Esophagus muscularis mucosa (tissue), 3 donors: ENCODE measurements around the gene SPCS3.

Experiments used
- POLR2A ChIP-seq: fragments of 450-650 bp; IDR thresholded peaks from one replicate; pipeline ENCODE4 v1.6.1; 2017; ENCODE audit warnings: antibody characterized with exemption, moderate library complexity, mild to moderate bottlenecking, low read depth
- POLR2AphosphoS5 ChIP-seq, 2 donors: sonication (generic); formaldehyde crosslinking; IDR thresholded peaks; one replicate each; pipeline ENCODE4 v1.6.1; 2017; ENCODE audit warnings: antibody characterized with exemption in 2 of 2
- TF ChIP-seq, protein P1 (sequence below), 3 experiments: fragments of 200-600 bp in 2 of 3; fragments of 450-650 bp in 1 of 3; sonication (generic) in 2 of 3; IDR thresholded peaks; one replicate each; pipeline ENCODE4 v1.5.1; 2017 to 2019; ENCODE audit warnings: antibody characterized with exemption in 3 of 3, mild to moderate bottlenecking in 2 of 3, moderate library complexity in 1 of 3

DNA sequence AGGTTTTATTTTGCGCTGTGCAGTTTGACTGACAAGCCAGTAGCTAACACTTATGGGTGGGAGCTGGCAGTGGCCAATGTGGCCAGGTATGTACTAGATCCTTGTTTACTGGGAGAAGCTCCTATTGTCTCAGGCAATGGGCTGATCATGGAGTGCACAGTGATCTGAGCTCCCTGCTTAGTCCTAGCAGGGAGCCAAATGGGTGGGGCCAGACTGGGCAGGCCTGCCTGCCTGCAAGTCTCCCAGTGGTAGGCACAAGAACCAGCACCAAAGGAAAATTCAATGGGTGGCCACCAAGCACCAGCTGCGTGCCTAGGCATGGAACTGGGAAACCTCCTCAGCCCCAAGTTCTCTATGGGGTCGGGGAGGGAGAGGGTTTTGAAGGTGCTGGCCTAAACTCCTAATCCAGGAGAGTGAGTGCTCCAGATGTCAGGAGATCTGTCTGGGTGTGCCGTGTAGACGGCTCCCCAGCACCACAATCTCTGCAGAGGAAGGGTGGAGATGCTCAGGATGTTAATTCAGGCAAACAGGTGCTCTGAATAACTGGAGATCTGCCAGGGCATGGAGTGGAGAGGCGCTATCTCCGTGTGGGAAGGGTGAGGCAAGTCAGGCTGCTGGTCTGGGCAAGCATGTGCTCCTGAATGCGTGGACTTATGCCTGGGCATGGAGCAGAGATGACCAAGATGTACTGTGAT lies 48.2 kb downstream of the SPCS3 start:
- TF ChIP-seq, protein P1, sequence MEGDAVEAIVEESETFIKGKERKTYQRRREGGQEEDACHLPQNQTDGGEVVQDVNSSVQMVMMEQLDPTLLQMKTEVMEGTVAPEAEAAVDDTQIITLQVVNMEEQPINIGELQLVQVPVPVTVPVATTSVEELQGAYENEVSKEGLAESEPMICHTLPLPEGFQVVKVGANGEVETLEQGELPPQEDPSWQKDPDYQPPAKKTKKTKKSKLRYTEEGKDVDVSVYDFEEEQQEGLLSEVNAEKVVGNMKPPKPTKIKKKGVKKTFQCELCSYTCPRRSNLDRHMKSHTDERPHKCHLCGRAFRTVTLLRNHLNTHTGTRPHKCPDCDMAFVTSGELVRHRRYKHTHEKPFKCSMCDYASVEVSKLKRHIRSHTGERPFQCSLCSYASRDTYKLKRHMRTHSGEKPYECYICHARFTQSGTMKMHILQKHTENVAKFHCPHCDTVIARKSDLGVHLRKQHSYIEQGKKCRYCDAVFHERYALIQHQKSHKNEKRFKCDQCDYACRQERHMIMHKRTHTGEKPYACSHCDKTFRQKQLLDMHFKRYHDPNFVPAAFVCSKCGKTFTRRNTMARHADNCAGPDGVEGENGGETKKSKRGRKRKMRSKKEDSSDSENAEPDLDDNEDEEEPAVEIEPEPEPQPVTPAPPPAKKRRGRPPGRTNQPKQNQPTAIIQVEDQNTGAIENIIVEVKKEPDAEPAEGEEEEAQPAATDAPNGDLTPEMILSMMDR (IDR thresholded peaks at IDR 0.05) = no peak
- TF ChIP-seq POLR2A (no peak), POLR2AphosphoS5 (IDR thresholded peaks at IDR 0.05) (no peak)
